H9 (cell line): ENCODE data around the gene CHGA. TPM values are rescaled to one million over a fixed set of nuclear protein-coding genes. Genes with fewer than 3 reads are reported as not detected.

Experiments
- DNase-seq: peaks from one replicate; pipeline ENCODE4 v3.0.0-alpha.2; 2017
- H2AFZ ChIP-seq: one replicate; pipeline ENCODE4 v1.6.1; 2013; ENCODE audit warnings: mild to moderate bottlenecking, low read length, control low read depth, moderate library complexity
- H2AK5ac ChIP-seq: 2 replicates; pipeline ENCODE4 v1.6.1; 2013; ENCODE audit warnings: low read length, control low read depth, mixed read lengths; ENCODE audit not compliant: insufficient read length
- H2BK120ac ChIP-seq: one replicate; pipeline ENCODE4 v1.6.1; 2013; ENCODE audit warnings: low read depth, mild to moderate bottlenecking, low read length, control low read depth, inconsistent platforms; ENCODE audit not compliant: poor library complexity, severe bottlenecking
- H2BK12ac ChIP-seq: 2 replicates; pipeline ENCODE4 v1.6.1; 2013; ENCODE audit warnings: low read length, control low read depth, mixed read lengths, low read depth; ENCODE audit not compliant: insufficient read length
- H2BK15ac ChIP-seq: 2 replicates; pipeline ENCODE4 v1.6.1; 2013; ENCODE audit warnings: low read depth, low read length, control low read depth
- H2BK20ac ChIP-seq: one replicate; pipeline ENCODE4 v1.6.1; 2013; ENCODE audit warnings: low read depth, mild to moderate bottlenecking, low read length, control low read depth, inconsistent platforms; ENCODE audit not compliant: poor library complexity, severe bottlenecking
- H2BK5ac ChIP-seq: 2 replicates; pipeline ENCODE4 v1.6.1; 2013; ENCODE audit warnings: low read length, control low read depth, mixed read lengths; ENCODE audit not compliant: insufficient read length
- H3K14ac ChIP-seq: 2 replicates; pipeline ENCODE4 v1.6.1; 2013; ENCODE audit warnings: low read length, control low read depth; ENCODE audit not compliant: insufficient read depth
- H3K18ac ChIP-seq: 2 replicates; pipeline ENCODE4 v1.6.1; 2013; ENCODE audit warnings: low read depth, mild to moderate bottlenecking, mixed read lengths, low read length, control low read depth; ENCODE audit not compliant: insufficient read length
- H3K23ac ChIP-seq: 2 replicates; pipeline ENCODE4 v1.6.1; 2013; ENCODE audit warnings: low read length, control low read depth, mixed read lengths, low read depth; ENCODE audit not compliant: insufficient read length
- H3K23me2 ChIP-seq: 2 replicates; pipeline ENCODE4 v1.6.1; 2013; ENCODE audit warnings: low read depth, mild to moderate bottlenecking, mixed read lengths, low read length, control low read depth; ENCODE audit not compliant: insufficient read length, poor library complexity, severe bottlenecking
- H3K27ac ChIP-seq: 2 replicates; pipeline ENCODE4 v1.5.1; 2013; ENCODE audit warnings: low read length, control low read depth, mixed read lengths, low read depth; ENCODE audit not compliant: insufficient read length
- H3K27me3 ChIP-seq: 2 replicates; pipeline ENCODE4 v1.6.1; 2013; ENCODE audit warnings: low read length, control low read depth, inconsistent platforms; ENCODE audit not compliant: insufficient read depth
- H3K4ac ChIP-seq: 2 replicates; pipeline ENCODE4 v1.6.1; 2013; ENCODE audit warnings: low read depth, mild to moderate bottlenecking, control low read depth, inconsistent platforms, low read length, moderate library complexity
- H3K4me1 ChIP-seq: 2 replicates; pipeline ENCODE4 v1.6.1; 2013; ENCODE audit warnings: low read length, control low read depth, inconsistent platforms; ENCODE audit not compliant: insufficient read depth
- H3K4me2 ChIP-seq: 2 replicates; pipeline ENCODE4 v1.6.1; 2013; ENCODE audit warnings: low read length, control low read depth, mixed read lengths; ENCODE audit not compliant: insufficient read length, insufficient read depth
- H3K56ac ChIP-seq: 2 replicates; pipeline ENCODE4 v1.6.1; 2013; ENCODE audit warnings: low read depth, mild to moderate bottlenecking, mixed read lengths, low read length, control low read depth; ENCODE audit not compliant: insufficient read length
- H3K79me1 ChIP-seq: 2 replicates; pipeline ENCODE4 v1.6.1; 2013; ENCODE audit warnings: low read depth, mild to moderate bottlenecking, moderate library complexity, low read length, control low read depth, inconsistent platforms; ENCODE audit not compliant: insufficient read depth, poor library complexity, severe bottlenecking
- H3K79me2 ChIP-seq: 2 replicates; pipeline ENCODE4 v1.6.1; 2013; ENCODE audit warnings: low read length, control low read depth, inconsistent platforms; ENCODE audit not compliant: insufficient read depth
- H3K9ac ChIP-seq: 2 replicates; pipeline ENCODE4 v1.6.1; 2013; ENCODE audit warnings: low read length, control low read depth, mixed read lengths; ENCODE audit not compliant: insufficient read length; ENCODE audit errors: extremely low read depth
- H3K9me3 ChIP-seq: one replicate; pipeline ENCODE4 v1.6.1; 2013; ENCODE audit warnings: low read depth, low read length, inconsistent platforms; ENCODE audit not compliant: control insufficient read depth
- H3T11ph ChIP-seq: one replicate; pipeline ENCODE4 v1.6.1; 2013; ENCODE audit warnings: mild to moderate bottlenecking, low read length, control low read depth, inconsistent platforms
- H4K20me1 ChIP-seq: one replicate; pipeline ENCODE4 v1.6.1; 2013; ENCODE audit not compliant: control insufficient read depth, insufficient read length, insufficient read depth
- H4K5ac ChIP-seq: 2 replicates; pipeline ENCODE4 v1.6.1; 2013; ENCODE audit warnings: low read depth, mild to moderate bottlenecking, mixed read lengths, low read length, control low read depth; ENCODE audit not compliant: insufficient read length
- H4K8ac ChIP-seq: replicated peaks from 2 replicates; pipeline ENCODE4 v1.6.1; 2013; ENCODE audit warnings: low read length, control low read depth, mixed read lengths, low read depth; ENCODE audit not compliant: insufficient read length
- H4K91ac ChIP-seq: 2 replicates; pipeline ENCODE4 v1.6.1; 2013; ENCODE audit warnings: low read depth, mild to moderate bottlenecking, moderate library complexity, mixed read lengths, low read length, control low read depth; ENCODE audit not compliant: insufficient read length
- H3K27ac Mint-ChIP-seq, 3 experiments: 2 replicates in 2 of 3; 3 replicates in 1 of 3; pipeline ENCODE4 v1.8.0; 2020 to 2021; ENCODE audit warnings: mixed read lengths in 3 of 3, mild to moderate bottlenecking in 1 of 3, moderate library complexity in 1 of 3
- H3K27me3 Mint-ChIP-seq: 2 replicates; pipeline ENCODE4 v1.8.0; 2021; ENCODE audit warnings: low read depth, mild to moderate bottlenecking, moderate library complexity, mixed read lengths
- H3K36me3 Mint-ChIP-seq, 3 experiments: 2 replicates in 2 of 3; 3 replicates in 1 of 3; pipeline ENCODE4 v1.8.0; 2020 to 2021; ENCODE audit warnings: low read depth in 3 of 3, mixed read lengths in 3 of 3; ENCODE audit not compliant: insufficient read depth in 1 of 3
- H3K4me1 Mint-ChIP-seq, 2 experiments: 2 replicates each; pipeline ENCODE4 v1.8.0; 2020; ENCODE audit warnings: mixed read lengths in 2 of 2
- H3K4me3 Mint-ChIP-seq, 2 experiments: 2 replicates in 1 of 2; 3 replicates in 1 of 2; pipeline ENCODE4 v1.8.0; 2020 to 2021; ENCODE audit warnings: mild to moderate bottlenecking in 2 of 2, mixed read lengths in 2 of 2, moderate library complexity in 1 of 2
- H3K9me3 Mint-ChIP-seq, 2 experiments: 2 replicates in 1 of 2; 3 replicates in 1 of 2; pipeline ENCODE4 v1.8.0; 2020; ENCODE audit warnings: mild to moderate bottlenecking in 2 of 2, mixed read lengths in 2 of 2, moderate library complexity in 1 of 2
- CTCF ChIP-seq: fragments of 200-600 bp; sonication (generic); conservative IDR thresholded peaks from 3 replicates; pipeline ENCODE4 v1.8.0; 2021; ENCODE audit warnings: antibody characterized with exemption, mild to moderate bottlenecking
- WGBS: extraction: QIAGEN DNeasy Blood & Tissue Kit; methylation state at CpG from one replicate; pipeline ENCODE4 v1.1.7; 2013; ENCODE audit warnings: missing lambda C conversion rate, low lambda C conversion rate, mixed read lengths; ENCODE audit not compliant: insufficient read length; ENCODE audit errors: extremely low coverage; 5-methylcytosine and 5-hydroxymethylcytosine counted together
- total RNA-seq: library from RNA; stranded (reverse); gene quantifications from 2 replicates; pipeline ENCODE4 v1.2.1, GENCODE V29; 2021

Gene CHGA
- total RNA-seq, 1 experiment from 2014 or later, result 6.7 TPM

GRCh38 chr14:92903359-92903758 lies 19.6 kb upstream of the CHGA start:
- no peak overlapping the region for H3K56ac ChIP-seq
- no peak for TF ChIP-seq CTCF
- H4K8ac ChIP-seq, result no peak overlapping the region
- Mint-ChIP-seq H3K27me3 (peaks cover 47% of the 10 kb centered on the region), H3K4me1 (peaks cover 13% of the 10 kb centered on the region in 2 experiments), H3K4me3 (no peak overlapping the region), H3K36me3 (no peaks in the 10 kb centered on the region), H3K9me3 (no peaks in the 10 kb centered on the region), H3K27ac (no peak overlapping the region)
- H2BK12ac ChIP-seq, result no peak overlapping the region
- DNase-seq, result no peak
- no peak overlapping the region for H3K4me2 ChIP-seq
- no peaks in the 10 kb centered on the region for H3K23me2 ChIP-seq
- H3K9me3 ChIP-seq, result no peaks in the 10 kb centered on the region
- H4K20me1 ChIP-seq, result no peaks in the 10 kb centered on the region
- no peak overlapping the region for H3K14ac ChIP-seq
- H2AK5ac ChIP-seq, result no peak overlapping the region
- no peak overlapping the region for H4K5ac ChIP-seq
- no peak overlapping the region for H2BK15ac ChIP-seq
- H2AFZ ChIP-seq, result no peak overlapping the region
- H3K23ac ChIP-seq, result no peak overlapping the region
- H3K9ac ChIP-seq, result no peak overlapping the region
- no peak overlapping the region for H3K4ac ChIP-seq
- H3K79me2 ChIP-seq, result no peaks in the 10 kb centered on the region
- no peaks in the 10 kb centered on the region for H3K4me1 ChIP-seq
- no peaks in the 10 kb centered on the region for H3K79me1 ChIP-seq
- H3K27me3 ChIP-seq, result peaks cover 4% of the 10 kb centered on the region; the same call in 1 of the 2 replicates
- H3K27ac ChIP-seq, result no peak overlapping the region
- no CpG with 5 or more reads among the region's 6 CpGs for WGBS
- no peak overlapping the region for H4K91ac ChIP-seq
- H2BK20ac ChIP-seq, result no peak overlapping the region
- H2BK120ac ChIP-seq, result no peak overlapping the region
- H2BK5ac ChIP-seq, result no peak overlapping the region
- no peak overlapping the region for H3K18ac ChIP-seq
- H3T11ph ChIP-seq, result no peak overlapping the region
